ENCODE results near the gene DAO.
A peak's percentile ranks its signal among the peaks of the same experiment; 100 is the strongest.

The DAO gene

GRCh38 chr12:108918960-108919642, 39.2 kb downstream of the DAO start:
- no peak for DNase-seq (ENCODE audit: low read depth, low spot score)

- no peak for DNase-seq (ENCODE audit: low read depth, low spot score)
Observed at GRCh38 chr12:108921946-108922345, 42.1 kb downstream of the DAO start.

- no peak for DNase-seq (ENCODE audit: low read depth, low spot score)
Observed at GRCh38 chr12:108922918-108923317, 43.0 kb downstream of the DAO start.

GRCh38 chr12:108928695-108929094, 48.8 kb downstream of the DAO start:
- DNase-seq (ENCODE audit: low read depth, low spot score): no peak

GRCh38 chr12:108930155-108930554, 50.3 kb downstream of the DAO start:
- no peak for DNase-seq (ENCODE audit: low read depth, low spot score)

- DNase-seq (ENCODE audit: low read depth, low spot score): no peak
Observed at GRCh38 chr12:108930756-108931155, 50.9 kb downstream of the DAO start.

- no peak for DNase-seq (ENCODE audit: low read depth, low spot score)
Observed at GRCh38 chr12:108933949-108934348, 54.1 kb downstream of the DAO start.

GRCh38 chr12:108935159-108935763, 55.4 kb downstream of the DAO start:
- no peak for DNase-seq (ENCODE audit: low read depth, low spot score)

GRCh38 chr12:108938247-108938924, 58.5 kb downstream of the DAO start:
- DNase-seq (ENCODE audit: low read depth, low spot score): no peak

- peak; percentile 35 for DNase-seq (ENCODE audit: low read depth, low spot score)
Observed at GRCh38 chr12:108939594-108939993, 59.7 kb downstream of the DAO start.

GRCh38 chr12:108940138-108940537, 60.2 kb downstream of the DAO start:
- DNase-seq (ENCODE audit: low read depth, low spot score): no peak

GRCh38 chr12:108947097-108947496, 67.2 kb downstream of the DAO start:
- DNase-seq (ENCODE audit: low read depth, low spot score): no peak

- no peak for DNase-seq (ENCODE audit: low read depth, low spot score)
Observed at GRCh38 chr12:108948367-108948766, 68.5 kb downstream of the DAO start.

- DNase-seq (ENCODE audit: low read depth, low spot score): no peak
Observed at GRCh38 chr12:108949976-108950375, 70.1 kb downstream of the DAO start.

All from iPS DF 19.7 (cell line).